SK-N-MC (cell line): Measurements from ENCODE around the gene TYW1B.
"Not testable (repeated sequence)": the region's sequence is repeated elsewhere in the genome, so short reads cannot be mapped to it uniquely, and the experiment has no call there.

Experiments used
- DNase-seq: peaks from one replicate; pipeline ENCODE4 v3.0.0-alpha.2; 2011; ENCODE audit warnings: low read depth, low spot score
- H3K27ac ChIP-seq: fragments of 200-600 bp; sonication (generic); 2 replicates; pipeline ENCODE4 v1.5.1; 2016; ENCODE audit warnings: mixed run types
- H3K36me3 ChIP-seq: fragments of 200-600 bp; sonication (generic); 2 replicates; pipeline ENCODE4 v1.6.1; 2017; ENCODE audit warnings: antibody characterized with exemption, low read length, mixed read lengths; ENCODE audit not compliant: insufficient read depth
- H3K4me3 ChIP-seq: fragments of 200-600 bp; sonication (generic); 2 replicates; pipeline ENCODE4 v1.5.1; 2016
- H3K9ac ChIP-seq: fragments of 200-600 bp; sonication (generic); 2 replicates; pipeline ENCODE4 v1.8.0; 2017; ENCODE audit warnings: mixed run types, mixed read lengths; ENCODE audit not compliant: insufficient read length
- H3K9me3 ChIP-seq: fragments of 200-600 bp; sonication (generic); 2 replicates; pipeline ENCODE4 v1.6.1; 2017; ENCODE audit warnings: low read depth, mild to moderate bottlenecking, antibody characterized with exemption, low read length, moderate library complexity, mixed read lengths
- EZH2 ChIP-seq: fragments of 200-600 bp; sonication (generic); IDR thresholded peaks from one replicate; pipeline ENCODE4 v1.6.1; 2017; ENCODE audit warnings: antibody characterized with exemption
- FOXP2 ChIP-seq: optimal IDR thresholded peaks from 2 replicates; pipeline ENCODE3; 2011; ENCODE audit warnings: mild to moderate bottlenecking, moderate library complexity; ENCODE audit not compliant: insufficient read depth; ENCODE audit errors: extremely low read length, control extremely low read depth
- POLR2AphosphoS5 ChIP-seq: IDR thresholded peaks from 2 replicates; pipeline ENCODE4 v1.6.1; 2012; ENCODE audit warnings: mild to moderate bottlenecking, low read depth, low read length, borderline replicate concordance

The TYW1B gene

DNA sequence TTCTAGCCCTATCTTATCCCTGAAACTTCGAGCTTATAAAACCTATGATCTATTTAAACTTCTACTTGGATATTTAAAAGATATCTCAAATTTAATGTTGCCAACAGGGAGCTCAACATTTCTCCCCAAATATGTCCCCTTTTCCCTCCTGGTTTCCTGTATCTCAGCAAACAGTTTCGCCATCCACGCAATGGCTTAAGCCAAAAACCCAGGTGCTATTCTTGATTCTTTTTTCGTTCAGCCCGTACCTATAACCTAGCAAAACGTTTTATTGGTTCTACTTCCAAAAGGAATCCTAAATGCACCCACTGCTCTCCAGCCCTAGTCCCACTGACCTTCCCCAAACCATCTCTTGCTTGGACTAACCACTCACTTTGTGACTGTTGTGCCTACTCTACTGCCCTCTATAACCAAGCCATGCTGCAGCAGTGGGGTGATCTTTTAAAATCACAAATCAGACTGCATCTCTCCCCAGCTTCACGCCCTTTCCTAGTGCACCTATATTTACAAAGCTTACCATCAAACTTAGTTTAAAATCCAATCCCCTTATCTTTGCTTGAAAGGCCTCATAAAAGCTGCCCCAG, 201.5 kb downstream of the TYW1B start:
- H3K36me3 ChIP-seq, H3K9me3 ChIP-seq, H3K27ac ChIP-seq, H3K4me3 ChIP-seq, DNase-seq, H3K9ac ChIP-seq: not testable (repeated sequence)

- H3K9ac ChIP-seq, H3K4me3 ChIP-seq, H3K9me3 ChIP-seq, H3K27ac ChIP-seq, H3K36me3 ChIP-seq, DNase-seq: not testable (repeated sequence)
Observed at GRCh38 chr7:72625721-72626423, 202.1 kb downstream of the TYW1B start.

- no peaks in the 10 kb centered on the region for H3K36me3 ChIP-seq
Observed at GRCh38 chr7:72622532-72622931, 205.5 kb downstream of the TYW1B start.

GRCh38 chr7:72621761-72622187, 206.2 kb downstream of the TYW1B start:
- peak overlapping the region; percentile 8; the same call in 1 of the 2 replicates for H3K27ac ChIP-seq

More at GRCh38 chr7:72622532-72622931, 205.5 kb downstream of the TYW1B start:
- Histone ChIP-seq H3K4me3 (no peak overlapping the region), H3K9ac (no peak overlapping the region), H3K9me3 (no peaks in the 10 kb centered on the region), H3K27ac (no peak overlapping the region; the same call in 1 of the 2 replicates)
- TF ChIP-seq POLR2AphosphoS5 (no peak), FOXP2 (no peak), EZH2 (no peak)
- no peak for DNase-seq

DNA sequence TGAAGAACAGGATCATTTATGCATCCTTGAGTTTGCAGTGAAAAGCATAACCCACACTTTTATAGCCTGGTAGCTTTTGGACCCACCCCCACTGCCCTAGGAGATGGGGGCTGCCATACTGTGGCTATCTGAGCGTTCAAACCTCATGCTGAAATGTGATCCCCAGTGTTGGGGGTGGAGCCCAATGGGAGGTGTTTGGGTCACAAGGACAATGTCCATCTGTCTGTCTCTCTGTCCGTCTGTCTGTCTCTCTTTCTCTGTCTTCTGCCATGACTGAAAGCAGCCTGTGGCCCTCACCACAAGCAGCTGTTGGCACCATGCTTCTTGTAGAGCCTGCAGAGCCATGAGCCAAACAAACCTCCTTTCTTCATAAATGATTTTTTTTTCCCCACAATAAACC, 207.1 kb downstream of the TYW1B start:
- not testable (repeated sequence) for H3K27ac ChIP-seq, H3K4me3 ChIP-seq, DNase-seq, H3K36me3 ChIP-seq, H3K9ac ChIP-seq, H3K9me3 ChIP-seq

More at GRCh38 chr7:72621761-72622187, 206.2 kb downstream of the TYW1B start:
- H3K4me3 ChIP-seq, H3K9ac ChIP-seq, DNase-seq, H3K36me3 ChIP-seq, H3K9me3 ChIP-seq: not testable (repeated sequence)

DNA sequence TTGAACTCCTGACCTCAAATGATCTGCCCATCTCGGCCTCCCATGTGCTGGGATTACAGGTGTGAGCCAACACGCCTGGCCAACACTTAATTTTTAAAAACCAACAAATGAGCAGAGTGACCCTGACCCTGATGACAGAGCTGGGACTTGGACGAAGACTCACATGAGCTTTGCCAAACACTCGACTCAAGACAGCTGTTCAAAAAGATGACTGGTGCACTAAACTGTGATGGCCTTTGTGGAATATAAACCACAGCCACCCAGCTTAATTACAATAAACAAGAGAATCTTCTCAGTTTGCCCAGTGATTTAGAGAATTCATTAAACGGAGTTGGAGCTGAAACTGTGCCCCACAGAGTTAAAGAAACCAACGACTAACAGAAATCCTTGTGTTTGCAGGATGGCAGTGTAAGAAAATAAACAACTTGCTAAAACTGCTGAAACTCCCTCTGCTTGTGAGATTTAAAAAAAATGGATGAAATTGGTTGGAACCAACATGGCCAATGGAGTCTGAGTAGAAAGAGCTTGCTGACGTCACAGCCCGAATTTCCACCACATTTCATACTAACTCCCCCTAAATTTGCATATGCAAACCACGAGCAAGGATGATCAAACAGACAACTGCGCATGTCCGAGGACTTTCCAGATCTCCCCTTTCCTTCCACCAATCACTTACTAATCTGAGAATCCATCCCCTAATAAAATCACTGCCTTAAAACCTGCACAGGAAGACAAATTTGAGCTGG, 209.4 kb downstream of the TYW1B start:
- H3K27ac ChIP-seq, result peak overlapping the region; percentile 86; the same call in 1 of the 2 replicates
- not testable (repeated sequence) for H3K36me3 ChIP-seq, H3K9me3 ChIP-seq, H3K4me3 ChIP-seq, H3K9ac ChIP-seq, DNase-seq

DNA sequence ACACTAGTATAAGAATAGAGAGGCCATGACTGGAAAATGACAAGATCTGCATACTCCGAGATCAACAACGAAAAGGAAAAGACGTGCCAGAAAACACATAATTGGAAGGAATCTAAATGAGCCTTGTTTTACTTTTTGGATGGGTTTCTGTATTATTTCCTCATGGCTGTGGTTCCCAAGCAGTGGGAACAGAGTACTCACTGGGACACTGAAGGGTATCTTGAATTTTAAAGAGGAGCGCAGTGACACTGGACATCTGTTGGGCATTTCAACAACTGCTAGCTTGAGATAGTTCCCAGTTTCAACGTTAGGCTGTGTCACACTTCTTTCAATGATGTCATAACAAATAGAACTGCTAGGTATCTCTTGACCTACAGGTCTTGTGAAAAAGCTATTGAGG, 218.2 kb downstream of the TYW1B start:
- H3K36me3 ChIP-seq, H3K4me3 ChIP-seq: not testable (repeated sequence)

DNA sequence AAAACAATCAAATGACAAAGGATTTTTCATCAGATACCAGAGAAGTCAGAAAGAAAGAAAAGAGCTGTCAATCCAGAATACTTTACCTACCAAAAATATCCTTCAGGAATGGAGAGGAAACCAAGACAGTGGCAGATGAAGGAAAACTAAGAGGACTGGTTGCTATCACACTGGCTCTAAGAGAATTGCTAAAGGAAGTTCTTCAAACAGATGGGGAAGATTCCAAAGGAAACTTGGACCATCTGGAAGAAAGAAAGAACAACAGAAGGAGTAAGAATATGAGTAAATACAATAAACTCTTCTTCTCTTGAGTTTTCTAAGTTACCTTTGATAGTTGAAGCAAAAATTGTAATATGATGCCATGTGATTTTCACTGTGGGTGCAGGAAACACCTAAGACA, 220.0 kb downstream of the TYW1B start:
- H3K4me3 ChIP-seq, H3K27ac ChIP-seq, DNase-seq, H3K9me3 ChIP-seq, H3K9ac ChIP-seq, H3K36me3 ChIP-seq: not testable (repeated sequence)

More for the DNA sequence above, 218.2 kb downstream of the TYW1B start:
- DNase-seq, H3K9me3 ChIP-seq, H3K27ac ChIP-seq, H3K9ac ChIP-seq: not testable (repeated sequence)

DNA sequence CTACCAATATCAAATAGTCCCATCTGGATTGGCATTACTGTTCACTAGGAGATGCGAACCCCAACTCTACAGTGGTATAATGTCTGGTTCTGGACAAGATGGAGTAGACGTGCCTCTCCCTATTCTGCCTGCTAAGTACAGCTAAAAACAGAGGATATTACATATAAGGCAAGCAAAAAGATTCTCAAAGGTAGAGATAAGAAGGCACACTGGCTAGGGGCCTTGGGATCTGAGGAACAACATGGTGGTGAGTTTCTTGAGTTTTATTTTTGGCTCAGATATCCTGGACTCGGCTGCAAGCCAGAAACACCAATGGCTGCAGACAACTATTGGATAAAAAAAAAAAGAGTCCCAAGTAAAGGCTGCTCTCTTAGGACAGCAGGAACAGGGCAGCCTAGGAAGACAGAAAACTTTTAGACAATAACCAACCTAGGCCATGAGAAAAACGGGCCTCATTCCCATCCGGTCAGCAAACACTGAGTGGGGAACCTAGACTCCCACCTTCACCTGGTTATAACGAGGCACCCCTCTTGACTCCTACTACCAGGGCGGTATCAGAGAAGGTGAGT, 222.1 kb downstream of the TYW1B start:
- not testable (repeated sequence) for H3K36me3 ChIP-seq, H3K27ac ChIP-seq, H3K4me3 ChIP-seq, H3K9me3 ChIP-seq, DNase-seq, H3K9ac ChIP-seq

DNA sequence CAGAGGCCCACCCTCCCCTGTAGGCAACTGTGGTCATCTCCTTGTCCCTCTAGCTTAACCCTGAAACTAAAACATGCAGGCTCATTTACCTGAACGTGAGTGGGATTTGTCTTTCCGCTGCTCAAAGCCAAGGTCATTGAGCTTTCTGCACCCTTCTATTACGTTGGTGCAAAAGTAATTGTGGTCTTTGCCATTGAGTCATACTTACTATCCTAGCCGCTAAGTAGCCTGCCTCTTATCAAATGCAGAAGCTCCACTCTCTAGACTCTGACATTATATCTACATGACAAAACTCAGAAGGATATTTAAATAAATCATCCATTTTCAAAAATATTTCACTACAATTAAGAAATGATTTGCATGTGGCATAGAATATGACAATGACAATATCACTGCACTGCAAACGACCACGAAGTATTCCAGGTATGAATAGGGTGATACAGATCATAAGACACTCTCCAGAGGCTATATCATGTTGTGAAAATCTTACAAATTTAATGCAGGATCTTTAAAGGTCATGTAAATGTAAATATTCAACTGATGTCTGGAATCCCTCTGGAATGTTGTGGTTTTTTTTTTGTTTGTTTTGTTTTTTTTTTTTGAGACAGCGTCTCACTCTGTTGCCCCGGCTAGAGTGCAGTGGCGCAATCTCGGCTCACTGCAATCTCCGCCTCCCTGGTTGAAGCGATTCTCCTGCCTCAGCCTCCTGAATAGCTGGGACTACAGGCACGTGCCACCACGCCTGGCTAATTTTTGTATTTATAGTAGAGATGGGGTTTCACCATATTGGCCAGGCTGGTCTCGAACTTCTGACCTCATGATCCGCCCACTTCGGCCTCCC, 223.0 kb downstream of the TYW1B start:
- H3K27ac ChIP-seq, H3K9me3 ChIP-seq, H3K9ac ChIP-seq, H3K4me3 ChIP-seq, DNase-seq, H3K36me3 ChIP-seq: not testable (repeated sequence)

- DNase-seq, H3K9me3 ChIP-seq, H3K27ac ChIP-seq, H3K9ac ChIP-seq, H3K4me3 ChIP-seq, H3K36me3 ChIP-seq: not testable (repeated sequence)
Observed at GRCh38 chr7:72603476-72603875, 224.5 kb downstream of the TYW1B start.
